Kidney (tissue), 14 donors: ENCODE measurements around the gene CUBN. TPM values are rescaled to one million over a fixed set of nuclear protein-coding genes. Genes with fewer than 3 reads are reported as not detected.
A peak's percentile ranks its signal among the peaks of the same experiment; 100 is the strongest.

ENCODE experiments used
- DNase-seq, 5 donors: peaks; one replicate each; pipeline ENCODE4 v3.0.0-alpha.2; 2013 to 2020
- FAIRE-seq: peaks from 2 replicates; lab custom pipeline; 2012; peaks lifted over from hg19 to GRCh38; lab: Jason Lieb, UNC
- H3K27ac ChIP-seq, 2 donors: one replicate each; pipeline ENCODE4 v1.7.0; 2013; ENCODE audit warnings: low read depth in 2 of 2, low read length in 2 of 2, inconsistent platforms in 1 of 2
- H3K27me3 ChIP-seq: one replicate; pipeline ENCODE4 v1.7.1; 2013; ENCODE audit warnings: low read length, inconsistent platforms; ENCODE audit not compliant: control insufficient read depth, insufficient read depth
- H3K36me3 ChIP-seq, 3 donors: one replicate each; pipeline versions ENCODE4 v1.7.0 to v1.7.1; 2013; ENCODE audit warnings: low read length in 3 of 3, control low read depth in 1 of 3, inconsistent platforms in 1 of 3; ENCODE audit not compliant: insufficient read depth in 3 of 3, control insufficient read depth in 2 of 3
- H3K4me1 ChIP-seq, 3 donors: one replicate each; pipeline versions ENCODE4 v1.7.0 to v1.7.1; 2013; ENCODE audit warnings: low read length in 3 of 3, inconsistent platforms in 1 of 3, low read depth in 1 of 3; ENCODE audit not compliant: control insufficient read depth in 2 of 3, insufficient read depth in 2 of 3
- H3K4me3 ChIP-seq, 3 donors: one replicate each; pipeline versions ENCODE4 v1.7.0 to v1.8.1; 2013; ENCODE audit warnings: low read length in 3 of 3, control low read depth in 1 of 3, inconsistent platforms in 1 of 3
- H3K9ac ChIP-seq, 3 donors: one replicate each; pipeline versions ENCODE4 v1.7.0 to v1.7.1; 2013; ENCODE audit warnings: low read length in 3 of 3, control low read depth in 1 of 3, inconsistent platforms in 1 of 3
- H3K9me3 ChIP-seq, 3 donors: one replicate each; pipeline versions ENCODE4 v1.7.0 to v1.7.1; 2013; ENCODE audit warnings: low read length in 3 of 3, control low read depth in 1 of 3, inconsistent platforms in 1 of 3; ENCODE audit not compliant: control insufficient read depth in 2 of 3, insufficient read depth in 1 of 3
- intact Hi-C: fragments of 100-400 bp; cut with DNase I; formaldehyde crosslinking; loops from one replicate; pipeline ENCODE4 v1.11.1; 2022
- polyA plus RNA-seq: library from polyadenylated mRNA; stranded (reverse); fragments of 350-450 nt; fragmentation: Illumina TruSeq; extraction: RNeasy Lipid Tissue Mini Kit (QIAGEN cat#74804); gene quantifications from one replicate; pipeline ENCODE4 v1.2.3, GENCODE V29; 2014; ENCODE audit warnings: low read depth, low replicate concordance; ENCODE audit not compliant: insufficient read depth
- total RNA-seq: library from RNA; stranded (reverse); fragmentation: NEBNext Ultra II Directional; extraction: Animal tissue kit (Norgen Biotek cat#: 25700); gene quantifications from one replicate; pipeline ENCODE4 v1.2.1, GENCODE V29; 2021
- TF ChIP-seq, protein P1 (sequence below): IDR thresholded peaks from 3 replicates; pipeline ENCODE4 v1.5.1; 2012; ENCODE audit warnings: mild to moderate bottlenecking, moderate library complexity, borderline replicate concordance; ENCODE audit not compliant: insufficient read depth; ENCODE audit errors: extremely low read depth
- donor health status: control.
- donor health status: control.
- donor health status: control.
- donor health status: control.
- donor health status: control.
- donor health status: DM: yes; HTN: yes; CAD: no.
- donor health status: Normal renal cell carcinoma (clear cell type).

Gene CUBN
- total and polyA plus RNA-seq, 2 donors from 2014 or later: 14.8 to 31.6 TPM

DNA sequence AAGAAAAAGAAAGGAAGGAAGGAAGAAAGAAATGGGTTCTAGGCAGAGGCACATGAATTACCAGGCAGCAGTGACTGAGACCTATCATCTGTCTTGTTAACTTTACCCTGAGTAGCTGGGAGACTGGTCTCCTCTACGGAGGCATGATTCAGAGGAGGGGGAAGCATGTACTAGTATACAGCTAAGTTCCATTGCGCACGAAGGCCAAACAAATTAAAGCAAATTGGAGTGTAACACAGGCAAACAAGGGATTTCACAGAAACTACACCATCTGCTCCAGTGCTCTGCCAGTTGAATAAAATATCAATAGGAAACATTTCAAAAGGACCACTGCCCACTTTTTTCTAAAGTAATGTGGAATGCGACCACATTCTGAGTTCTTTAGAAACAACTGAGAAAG, 246.5 kb downstream of the CUBN start:
- TF ChIP-seq, protein P1, sequence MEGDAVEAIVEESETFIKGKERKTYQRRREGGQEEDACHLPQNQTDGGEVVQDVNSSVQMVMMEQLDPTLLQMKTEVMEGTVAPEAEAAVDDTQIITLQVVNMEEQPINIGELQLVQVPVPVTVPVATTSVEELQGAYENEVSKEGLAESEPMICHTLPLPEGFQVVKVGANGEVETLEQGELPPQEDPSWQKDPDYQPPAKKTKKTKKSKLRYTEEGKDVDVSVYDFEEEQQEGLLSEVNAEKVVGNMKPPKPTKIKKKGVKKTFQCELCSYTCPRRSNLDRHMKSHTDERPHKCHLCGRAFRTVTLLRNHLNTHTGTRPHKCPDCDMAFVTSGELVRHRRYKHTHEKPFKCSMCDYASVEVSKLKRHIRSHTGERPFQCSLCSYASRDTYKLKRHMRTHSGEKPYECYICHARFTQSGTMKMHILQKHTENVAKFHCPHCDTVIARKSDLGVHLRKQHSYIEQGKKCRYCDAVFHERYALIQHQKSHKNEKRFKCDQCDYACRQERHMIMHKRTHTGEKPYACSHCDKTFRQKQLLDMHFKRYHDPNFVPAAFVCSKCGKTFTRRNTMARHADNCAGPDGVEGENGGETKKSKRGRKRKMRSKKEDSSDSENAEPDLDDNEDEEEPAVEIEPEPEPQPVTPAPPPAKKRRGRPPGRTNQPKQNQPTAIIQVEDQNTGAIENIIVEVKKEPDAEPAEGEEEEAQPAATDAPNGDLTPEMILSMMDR: no peak
- no peak for FAIRE-seq
- H3K27ac ChIP-seq: no peak overlapping the region
- no peak overlapping the region for H3K4me3 ChIP-seq
- H3K4me1 ChIP-seq: no peaks in the 10 kb centered on the region
- no peaks in the 10 kb centered on the region for H3K9me3 ChIP-seq
- intact Hi-C loops: no loop called here
- H3K9ac ChIP-seq: no peak overlapping the region
- H3K27me3 ChIP-seq: no peaks in the 10 kb centered on the region
- H3K36me3 ChIP-seq: peaks cover 0 to 22% (median 2%) of the 10 kb centered on the region in 3 donors
- no peak for DNase-seq

DNA sequence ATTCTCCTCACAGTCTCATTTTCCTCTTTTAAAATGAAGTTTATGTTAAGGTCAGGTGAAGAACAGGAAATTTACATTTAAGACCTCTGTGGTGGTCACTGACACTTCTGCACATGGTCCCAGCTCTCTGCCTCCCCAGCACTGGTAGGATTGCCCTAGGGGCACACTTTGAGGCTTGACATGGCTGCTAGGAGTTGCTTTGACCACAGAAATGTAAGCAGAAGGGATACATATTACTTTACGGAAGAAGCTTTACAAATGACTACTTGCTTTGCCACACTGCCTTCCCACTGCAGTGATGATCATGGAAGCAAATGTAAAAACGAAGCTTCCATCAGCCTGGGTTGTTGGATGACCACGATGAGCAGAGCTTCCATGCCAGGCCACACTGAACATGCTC, 259.3 kb downstream of the CUBN start:
- TF ChIP-seq, protein P1: no peak
- Histone ChIP-seq H3K9me3 (no peaks in the 10 kb centered on the region), H3K4me3 (no peak overlapping the region), H3K27ac (no peak overlapping the region), H3K27me3 (no peaks in the 10 kb centered on the region), H3K9ac (no peak overlapping the region), H3K36me3 (peaks cover 0 to 36% (median 9%) of the 10 kb centered on the region in 3 donors), H3K4me1 (no peaks in the 10 kb centered on the region)
- FAIRE-seq (no peak), DNase-seq (no peak)
- intact Hi-C loops: no loop called here

DNA sequence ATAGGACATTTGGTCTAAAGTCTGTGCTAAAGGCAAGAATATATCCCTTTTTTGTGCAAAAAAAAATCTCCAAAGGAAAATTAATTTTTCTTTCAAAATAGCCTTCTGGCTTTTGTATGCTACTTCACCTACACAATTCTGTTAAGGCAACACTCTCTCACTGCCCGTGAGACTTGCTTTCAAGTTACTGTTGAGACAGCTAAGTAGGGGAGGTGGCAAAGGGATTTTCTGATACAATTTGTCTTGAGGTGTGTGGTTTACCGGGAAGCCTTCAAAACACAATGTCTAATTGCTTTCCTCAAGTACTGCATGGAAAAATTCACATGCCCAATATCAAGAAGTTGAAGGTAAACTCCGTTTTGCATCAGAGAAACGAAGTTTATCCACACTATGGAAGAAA, 261.6 kb downstream of the CUBN start:
- no peaks in the 10 kb centered on the region for H3K27me3 ChIP-seq
- TF ChIP-seq, protein P1: no peak
- H3K36me3 ChIP-seq: peaks cover 0 to 28% (median 5%) of the 10 kb centered on the region in 3 donors
- DNase-seq: no peak
- H3K4me3 ChIP-seq: no peak overlapping the region
- no peaks in the 10 kb centered on the region for H3K4me1 ChIP-seq
- intact Hi-C loops: no loop called here
- no peak for FAIRE-seq
- no peak overlapping the region for H3K9ac ChIP-seq
- H3K27ac ChIP-seq: no peak overlapping the region
- H3K9me3 ChIP-seq: no peaks in the 10 kb centered on the region

DNA sequence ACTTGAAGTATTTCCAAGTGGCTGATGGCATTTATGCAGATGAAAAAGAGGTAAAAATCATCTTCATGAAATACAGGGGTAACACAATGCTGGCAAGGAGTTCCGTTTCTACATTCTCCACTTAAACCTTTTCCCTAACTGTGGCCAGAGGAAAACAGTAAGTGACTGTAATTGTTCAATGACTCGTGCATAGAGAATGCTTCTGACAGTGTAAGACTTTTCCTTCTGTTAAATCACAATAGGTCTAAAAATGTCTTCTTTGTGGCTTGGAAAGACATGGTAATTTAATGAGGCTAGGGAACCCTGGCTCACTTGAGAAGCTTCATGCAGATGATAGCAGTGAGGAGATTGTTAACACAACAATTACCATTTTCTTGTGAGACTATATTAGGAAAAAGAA, 262.1 kb downstream of the CUBN start:
- H3K9ac ChIP-seq: no peak overlapping the region
- intact Hi-C loops: no loop called here

More for the DNA sequence above, 262.1 kb downstream of the CUBN start:
- no peaks in the 10 kb centered on the region for H3K27me3 ChIP-seq
- H3K4me1 ChIP-seq: no peaks in the 10 kb centered on the region
- no peak overlapping the region for H3K27ac ChIP-seq
- TF ChIP-seq, protein P1: no peak
- no peaks in the 10 kb centered on the region for H3K9me3 ChIP-seq
- no peak overlapping the region for H3K4me3 ChIP-seq
- DNase-seq (peak in 2 of 5 donors; percentile 40 to 52), FAIRE-seq (no peak)
- H3K36me3 ChIP-seq: peaks cover 0 to 28% (median 5%) of the 10 kb centered on the region in 3 donors
